WERI-Rb-1 (cell line): ENCODE data around the gene INTS3.

Experiments
- DNase-seq: peaks from one replicate; pipeline ENCODE4 v3.0.0-alpha.2; 2020
- H3K27ac ChIP-seq: fragments of 250-450 bp; sonication (Bioruptor Pico); 2 replicates; pipeline ENCODE4 v1.5.1; 2020; ENCODE audit warnings: mild to moderate bottlenecking, moderate library complexity
- H3K27me3 ChIP-seq: fragments of 250-450 bp; sonication (Bioruptor Pico); 2 replicates; pipeline ENCODE4 v1.5.1; 2021; ENCODE audit warnings: mild to moderate bottlenecking, low read depth, moderate library complexity; ENCODE audit not compliant: insufficient read depth, severe bottlenecking
- H3K36me3 ChIP-seq: fragments of 250-450 bp; sonication (Bioruptor Pico); 2 replicates; pipeline ENCODE4 v1.5.1; 2020; ENCODE audit warnings: mild to moderate bottlenecking, moderate library complexity
- H3K4me3 ChIP-seq: 2 replicates; pipeline ENCODE4 v1.5.1; 2011; ENCODE audit warnings: low read depth, mild to moderate bottlenecking, control low read depth, low read length
- H3K9me3 ChIP-seq: fragments of 250-450 bp; sonication (Bioruptor Pico); 2 replicates; pipeline ENCODE4 v1.5.1; 2021; ENCODE audit warnings: mild to moderate bottlenecking, moderate library complexity; ENCODE audit not compliant: severe bottlenecking
- TF ChIP-seq, protein P1 (sequence below): IDR thresholded peaks from 2 replicates; pipeline ENCODE4 v1.5.1; 2011; ENCODE audit warnings: low read depth, mild to moderate bottlenecking, control low read depth, inconsistent platforms, low read length

Gene INTS3

DNA sequence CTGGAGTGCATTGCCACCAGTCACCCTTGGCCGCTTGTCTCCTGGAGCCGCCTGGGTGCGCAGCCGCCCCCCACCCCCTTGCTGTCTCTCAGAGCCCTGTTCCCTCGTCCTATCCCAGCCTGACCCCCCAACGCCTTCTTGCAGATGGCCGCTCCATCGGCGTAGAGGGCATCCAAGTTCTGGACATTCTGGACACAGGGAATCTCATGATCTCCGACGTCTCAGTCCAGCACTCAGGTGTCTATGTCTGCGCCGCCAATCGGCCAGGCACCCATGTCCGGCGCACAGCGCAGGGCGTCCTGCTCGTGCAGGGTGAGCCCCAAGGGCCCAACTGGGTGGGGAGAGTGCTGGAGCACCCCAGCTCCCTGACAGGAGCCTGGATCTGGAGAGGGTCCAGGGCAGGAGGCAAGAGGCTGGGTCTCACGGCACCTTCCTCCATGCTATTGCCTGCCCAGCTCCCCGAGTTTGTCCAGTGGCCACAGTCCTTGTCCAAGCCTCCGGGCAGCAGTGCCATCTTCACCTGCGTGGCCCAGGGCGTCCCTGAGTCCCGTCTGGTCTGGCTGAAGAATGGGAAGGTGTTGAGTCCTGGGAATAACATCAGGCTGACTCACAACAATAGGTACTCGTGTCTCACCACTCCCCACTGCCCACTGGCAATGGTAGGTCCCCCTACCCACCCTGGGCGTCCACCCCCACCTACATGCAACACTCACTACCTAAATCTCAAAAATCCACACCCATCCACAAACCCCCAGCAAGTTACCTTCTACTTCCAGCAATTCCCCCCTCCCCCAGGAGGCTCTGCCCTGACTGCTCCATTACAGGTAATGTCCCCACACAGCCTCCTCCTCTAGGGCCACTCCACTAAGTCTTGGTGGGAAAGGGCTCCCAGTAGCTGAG is 72.0 kb downstream of the INTS3 start:
- Histone ChIP-seq H3K4me3 (no peak overlapping the region), H3K9me3 (no peaks in the 10 kb centered on the region), H3K27ac (no peak overlapping the region), H3K27me3 (no peaks in the 10 kb centered on the region), H3K36me3 (peaks cover 14% of the 10 kb centered on the region)
- TF ChIP-seq, protein P1, sequence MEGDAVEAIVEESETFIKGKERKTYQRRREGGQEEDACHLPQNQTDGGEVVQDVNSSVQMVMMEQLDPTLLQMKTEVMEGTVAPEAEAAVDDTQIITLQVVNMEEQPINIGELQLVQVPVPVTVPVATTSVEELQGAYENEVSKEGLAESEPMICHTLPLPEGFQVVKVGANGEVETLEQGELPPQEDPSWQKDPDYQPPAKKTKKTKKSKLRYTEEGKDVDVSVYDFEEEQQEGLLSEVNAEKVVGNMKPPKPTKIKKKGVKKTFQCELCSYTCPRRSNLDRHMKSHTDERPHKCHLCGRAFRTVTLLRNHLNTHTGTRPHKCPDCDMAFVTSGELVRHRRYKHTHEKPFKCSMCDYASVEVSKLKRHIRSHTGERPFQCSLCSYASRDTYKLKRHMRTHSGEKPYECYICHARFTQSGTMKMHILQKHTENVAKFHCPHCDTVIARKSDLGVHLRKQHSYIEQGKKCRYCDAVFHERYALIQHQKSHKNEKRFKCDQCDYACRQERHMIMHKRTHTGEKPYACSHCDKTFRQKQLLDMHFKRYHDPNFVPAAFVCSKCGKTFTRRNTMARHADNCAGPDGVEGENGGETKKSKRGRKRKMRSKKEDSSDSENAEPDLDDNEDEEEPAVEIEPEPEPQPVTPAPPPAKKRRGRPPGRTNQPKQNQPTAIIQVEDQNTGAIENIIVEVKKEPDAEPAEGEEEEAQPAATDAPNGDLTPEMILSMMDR = no peak
- no peak for DNase-seq

DNA sequence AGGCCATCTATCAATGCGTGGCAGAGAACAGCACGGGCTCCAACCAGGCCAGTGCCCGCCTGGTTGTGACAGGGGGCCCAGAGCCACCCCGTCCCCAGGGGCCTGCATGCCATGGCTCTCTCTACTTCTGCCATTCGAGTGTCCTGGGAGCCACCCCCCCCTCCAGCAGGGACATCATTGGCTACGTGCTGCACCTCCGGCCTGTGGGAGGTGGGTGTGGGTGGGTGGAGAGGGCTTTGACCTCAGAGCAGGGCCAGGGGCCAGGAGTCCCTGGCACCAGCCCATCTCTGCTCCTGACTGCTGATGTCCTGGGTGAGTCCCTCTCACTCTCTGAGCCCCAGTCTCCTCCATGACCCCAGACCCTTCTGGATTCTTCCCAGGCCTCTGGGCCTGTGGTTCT is 72.7 kb downstream of the INTS3 start:
- Histone ChIP-seq H3K9me3 (no peaks in the 10 kb centered on the region), H3K36me3 (peaks cover 18% of the 10 kb centered on the region), H3K4me3 (no peak overlapping the region), H3K27me3 (no peaks in the 10 kb centered on the region), H3K27ac (no peak overlapping the region)
- TF ChIP-seq, protein P1 = no peak
- DNase-seq = no peak

DNA sequence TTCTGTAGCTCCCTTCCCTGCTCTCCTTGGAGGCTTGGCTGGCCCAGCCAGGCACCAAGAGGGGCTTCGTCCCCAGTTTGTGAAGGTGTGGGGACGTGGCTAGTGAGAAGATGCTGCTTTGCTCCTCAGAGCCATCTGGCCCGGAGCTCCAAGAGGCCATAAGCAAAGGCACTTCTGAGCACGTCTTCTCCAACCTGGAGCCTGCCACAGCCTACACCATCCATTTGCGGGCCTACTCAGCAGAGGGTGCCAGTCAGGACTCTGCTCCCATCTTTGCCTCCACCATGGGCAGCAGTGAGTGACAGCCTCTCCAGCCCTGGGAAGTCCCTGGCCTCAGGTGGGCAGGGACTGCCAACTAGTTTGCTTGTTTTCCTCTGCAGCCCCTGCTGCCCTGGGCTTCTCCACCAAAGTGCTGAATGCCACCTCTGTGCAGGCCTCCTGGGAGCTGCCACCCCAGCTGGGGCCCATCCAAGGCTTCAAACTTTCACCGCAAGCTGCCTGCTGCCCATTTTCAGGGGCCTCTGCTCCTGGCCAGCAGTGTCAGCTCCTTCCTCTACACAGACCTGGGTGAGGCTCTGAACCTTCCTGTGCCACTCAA is 73.3 kb downstream of the INTS3 start:
- peaks cover 24% of the 10 kb centered on the region for H3K36me3 ChIP-seq
- TF ChIP-seq, protein P1 = no peak
- H3K4me3 ChIP-seq = no peak overlapping the region
- H3K27me3 ChIP-seq = no peaks in the 10 kb centered on the region
- H3K27ac ChIP-seq = no peak overlapping the region
- H3K9me3 ChIP-seq = no peaks in the 10 kb centered on the region
- no peak for DNase-seq

GRCh38 chr1:153801786-153802697 is 74.2 kb downstream of the INTS3 start:
- H3K27ac ChIP-seq = no peak overlapping the region
- TF ChIP-seq, protein P1 = no peak
- no peak overlapping the region for H3K4me3 ChIP-seq
- no peaks in the 10 kb centered on the region for H3K27me3 ChIP-seq
- DNase-seq = no peak
- no peaks in the 10 kb centered on the region for H3K9me3 ChIP-seq
- peaks cover 29% of the 10 kb centered on the region for H3K36me3 ChIP-seq

GRCh38 chr1:153803470-153804056 is 75.7 kb downstream of the INTS3 start:
- TF ChIP-seq, protein P1 = no peak
- Histone ChIP-seq H3K36me3 (peaks cover 44% of the 10 kb centered on the region), H3K4me3 (no peak overlapping the region), H3K27ac (no peak overlapping the region), H3K27me3 (no peaks in the 10 kb centered on the region), H3K9me3 (no peaks in the 10 kb centered on the region)
- DNase-seq = no peak
